Inferior parietal cortex (tissue), 1 donor: ENCODE data around the gene GAK.

ENCODE experiments used
- DNase-seq: peaks from one replicate; pipeline ENCODE4 v3.0.0-alpha.2; 2016; ENCODE audit errors: extremely low spot score

GAK gene

GRCh38 chr4:907691-908425, 24.3 kb downstream of the GAK start:
- no peak for DNase-seq

- no peak for DNase-seq
These were observed 25.1 kb downstream of the GAK start for GRCh38 chr4:907103-907400.

- DNase-seq: no peak
These were observed 25.6 kb downstream of the GAK start for GRCh38 chr4:906339-907102.

GRCh38 chr4:905485-906338, 26.4 kb downstream of the GAK start:
- no peak for DNase-seq

DNA sequence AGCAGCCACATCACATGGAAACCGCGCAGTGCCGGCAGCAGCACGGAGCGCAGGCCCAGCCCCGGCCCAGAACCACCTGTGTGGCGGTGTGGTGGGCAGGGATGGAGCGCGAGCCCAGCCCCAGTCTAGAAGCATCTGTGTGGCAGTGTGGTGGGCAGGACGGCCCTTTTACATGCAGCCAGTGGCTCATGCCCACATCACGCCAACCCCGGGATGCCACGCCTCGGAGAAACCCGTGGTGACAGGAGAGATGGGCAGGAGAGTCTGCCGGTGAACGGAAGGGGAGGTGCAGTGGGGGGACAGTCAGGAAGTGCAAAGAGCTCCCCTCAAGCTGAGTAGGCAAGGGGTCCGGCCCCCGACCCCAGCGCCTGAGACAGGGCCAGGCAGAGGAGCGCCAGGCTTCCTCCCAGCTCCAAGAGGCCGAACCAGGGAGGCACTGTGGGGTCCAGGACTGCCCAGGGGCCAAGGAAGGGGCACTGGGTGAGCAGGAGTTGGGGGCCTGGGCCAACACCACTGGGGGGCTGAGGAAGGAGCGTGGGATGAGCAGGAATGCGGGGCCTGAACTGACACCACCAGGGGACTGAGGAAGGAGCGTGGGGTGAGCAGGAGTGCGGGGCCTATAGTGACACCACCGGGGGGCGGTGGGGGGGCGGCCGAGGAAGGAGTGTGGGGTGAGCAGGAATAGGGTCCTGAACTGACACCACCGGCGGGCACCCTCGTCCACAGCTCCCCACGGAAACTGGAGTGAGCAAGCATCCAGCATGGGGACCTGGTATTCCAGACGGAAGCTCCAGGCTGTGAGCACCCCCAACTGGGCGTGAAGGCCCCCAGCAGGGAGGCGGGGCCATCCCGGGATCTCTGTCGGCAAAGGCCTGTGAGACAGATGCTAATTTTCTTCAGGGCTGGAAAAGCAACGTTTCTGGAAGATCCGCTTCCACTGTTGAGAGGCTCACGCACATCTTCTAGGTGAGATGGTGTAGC, 28.8 kb downstream of the GAK start:
- no peak for DNase-seq

DNA sequence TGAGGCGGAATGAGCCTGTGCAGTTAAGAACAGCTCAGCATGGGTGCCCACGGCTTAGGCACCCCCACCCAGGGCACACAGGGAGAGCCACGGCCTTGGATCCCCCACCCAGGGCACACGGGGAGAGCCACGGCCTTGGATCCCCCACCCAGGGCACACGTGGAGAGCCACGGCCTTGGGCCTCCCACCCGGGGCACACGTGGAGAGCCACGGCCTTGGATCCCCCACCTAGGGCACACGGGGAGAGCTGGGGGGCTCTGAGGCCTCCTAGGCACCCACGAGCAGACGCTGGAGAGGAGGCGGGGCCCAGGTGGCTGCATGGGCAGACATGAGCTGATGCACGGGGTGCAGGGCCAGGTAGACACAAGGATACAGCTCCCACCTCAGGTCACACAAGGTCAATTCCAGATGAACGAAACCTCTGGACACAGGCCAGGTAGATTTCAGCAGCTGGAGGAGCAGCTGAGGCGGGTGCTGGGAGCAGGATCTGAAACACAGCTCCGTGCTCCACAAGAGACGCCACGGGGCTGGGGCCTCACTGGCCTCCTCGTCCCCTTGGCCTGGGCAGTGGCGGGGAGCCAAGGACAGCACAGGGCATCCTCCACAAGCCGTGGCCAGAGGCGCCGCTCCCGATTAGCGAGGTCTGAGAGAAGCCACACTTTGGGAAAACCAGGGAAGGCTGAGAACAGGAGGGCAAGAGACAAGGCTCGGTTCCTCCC, 30.8 kb downstream of the GAK start:
- no peak for DNase-seq

- no peak for DNase-seq
These were observed 31.4 kb downstream of the GAK start for GRCh38 chr4:900721-901120.

DNA sequence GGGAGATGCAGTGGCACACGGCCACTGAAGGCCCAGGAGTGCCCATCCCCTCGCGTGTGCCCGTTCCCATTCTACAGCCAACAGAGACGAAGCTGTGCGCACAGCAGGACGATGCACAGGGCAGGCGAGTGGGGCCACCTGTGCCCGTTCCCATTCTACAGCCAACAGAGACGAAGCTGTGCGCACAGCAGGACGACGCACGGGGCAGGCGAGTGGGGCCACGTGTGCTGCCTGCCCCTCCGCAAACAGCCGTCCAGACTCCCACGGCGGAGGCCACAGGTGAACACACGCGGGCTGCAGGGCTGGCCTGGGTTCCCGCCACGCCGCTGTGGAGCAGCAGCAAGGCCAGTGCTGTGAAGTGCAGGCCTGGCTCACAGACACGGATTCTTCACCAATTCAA, 32.0 kb downstream of the GAK start:
- no peak for DNase-seq

DNA sequence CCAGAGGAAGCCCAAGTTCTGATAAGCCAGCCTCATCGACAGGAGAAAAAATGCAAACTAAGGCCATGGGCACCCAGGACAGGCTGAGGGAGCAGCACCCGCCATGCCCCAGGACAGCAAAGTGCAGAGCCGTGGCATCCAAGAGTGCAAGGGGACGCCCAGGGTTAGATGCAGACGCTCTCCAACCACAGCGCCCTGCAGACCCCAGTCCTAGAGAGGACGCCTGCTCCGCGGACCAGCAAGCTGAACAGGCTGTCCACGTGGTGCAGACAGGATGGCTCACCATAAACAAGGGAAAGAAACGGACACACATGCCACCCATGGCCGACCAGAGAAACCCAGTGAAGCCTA, 32.6 kb downstream of the GAK start:
- no peak for DNase-seq

GRCh38 chr4:898869-899555, 33.1 kb downstream of the GAK start:
- DNase-seq: no peak

GRCh38 chr4:898123-898522, 34.0 kb downstream of the GAK start:
- DNase-seq: no peak

GRCh38 chr4:896630-897029, 35.5 kb downstream of the GAK start:
- no peak for DNase-seq

DNA sequence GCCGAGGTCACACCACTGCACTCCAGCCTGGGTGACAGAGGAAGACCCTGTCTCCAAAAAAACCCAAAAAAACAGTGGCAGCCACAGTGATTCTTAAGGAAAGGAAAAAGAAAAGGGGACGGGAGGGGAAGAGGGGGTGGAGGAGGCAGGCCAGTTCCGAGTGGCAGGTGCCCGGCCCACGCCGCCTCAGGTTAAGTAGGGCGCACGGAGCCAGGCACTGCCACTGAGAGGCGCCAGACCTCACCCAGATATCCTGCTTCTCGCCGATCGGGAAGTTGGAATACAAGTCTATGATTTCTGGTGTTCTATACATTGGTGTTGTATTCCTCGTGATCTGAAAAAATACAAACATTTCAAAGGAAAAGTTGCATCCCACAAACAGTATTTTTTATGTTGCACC, 35.9 kb downstream of the GAK start:
- no peak for DNase-seq

DNA sequence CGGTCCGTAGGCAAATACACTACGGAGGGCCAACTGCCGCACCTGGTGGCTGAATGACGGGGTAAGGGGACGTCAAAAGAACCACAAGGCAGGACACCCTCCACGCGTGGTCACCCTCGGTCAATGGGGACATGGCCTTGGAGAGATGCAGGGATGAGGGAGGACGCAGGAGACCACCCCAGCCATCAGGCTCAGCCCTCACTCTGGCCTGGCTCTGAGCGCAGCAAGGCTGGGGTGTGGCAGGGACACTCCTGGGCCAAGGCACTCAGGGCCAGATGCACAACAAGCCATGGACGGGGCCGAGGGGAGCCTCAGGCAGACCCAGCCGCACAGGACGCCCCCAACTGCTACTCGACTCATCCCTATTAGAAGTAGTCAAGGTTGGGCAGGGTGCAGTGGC, 36.5 kb downstream of the GAK start:
- DNase-seq: no peak

- no peak for DNase-seq
These were observed 38.0 kb downstream of the GAK start for GRCh38 chr4:893995-894705.

GRCh38 chr4:893276-893994, 38.7 kb downstream of the GAK start:
- DNase-seq: no peak

DNA sequence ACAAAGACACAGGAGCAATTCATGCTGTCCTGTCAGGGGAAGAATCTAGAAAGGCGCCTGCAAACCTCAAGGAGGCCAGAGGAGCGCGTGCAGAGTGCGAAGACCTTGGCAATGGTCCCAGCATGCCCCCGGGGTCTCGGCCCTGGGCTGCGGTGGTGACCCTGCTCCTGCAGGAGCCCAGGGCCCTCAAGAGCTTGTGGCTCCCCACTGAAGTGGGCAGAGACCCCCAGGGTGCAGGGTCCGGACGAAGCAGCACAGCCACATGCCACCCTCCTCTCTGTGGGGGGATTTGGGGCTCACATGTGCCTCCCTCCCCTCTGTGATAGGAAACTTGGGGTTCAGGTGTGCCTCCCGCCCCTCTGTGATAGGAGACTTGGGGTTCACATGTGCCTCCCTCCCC, 39.3 kb downstream of the GAK start:
- no peak for DNase-seq

- DNase-seq: no peak
These were observed 40.4 kb downstream of the GAK start for GRCh38 chr4:891747-892146.
